HFFc6 (cell line): ENCODE data around the gene KIF13A. TPM values are rescaled to one million over a fixed set of nuclear protein-coding genes. Genes with fewer than 3 reads are reported as not detected.

Experiments
- DNase-seq: peaks from one replicate; pipeline ENCODE4 v3.0.0-alpha.2; 2018
- H3K27ac Mint-ChIP-seq: 2 replicates; pipeline ENCODE4 v1.8.0; 2020; ENCODE audit warnings: mild to moderate bottlenecking, mixed read lengths
- H3K27me3 Mint-ChIP-seq: 2 replicates; pipeline ENCODE4 v1.8.0; 2021; ENCODE audit warnings: mild to moderate bottlenecking, moderate library complexity, mixed read lengths; ENCODE audit not compliant: insufficient read depth
- H3K36me3 Mint-ChIP-seq: 2 replicates; pipeline ENCODE4 v1.8.0; 2021; ENCODE audit warnings: low read depth, mixed read lengths
- H3K4me1 Mint-ChIP-seq: 2 replicates; pipeline ENCODE4 v1.8.0; 2020; ENCODE audit warnings: low read depth, mixed read lengths
- H3K4me3 Mint-ChIP-seq: 2 replicates; pipeline ENCODE4 v1.8.0; 2020; ENCODE audit warnings: mild to moderate bottlenecking, moderate library complexity, mixed read lengths
- H3K9me3 Mint-ChIP-seq: 2 replicates; pipeline ENCODE4 v1.8.0; 2020; ENCODE audit warnings: mild to moderate bottlenecking, mixed read lengths
- CTCF ChIP-seq: fragments of 200-600 bp; sonication (generic); IDR thresholded peaks from 2 replicates; pipeline ENCODE4 v1.5.0; 2021; ENCODE audit warnings: antibody characterized with exemption, mild to moderate bottlenecking
- total RNA-seq, 6 experiments: library from RNA; stranded (reverse); fragmentation: NEBNext Ultra II Directional; extraction: Animal tissue kit (Norgen Biotek cat#: 25700); gene quantifications; 2 replicates in 1 of 6; 3 replicates in 5 of 6; pipeline ENCODE4 v1.2.3, GENCODE V29; 2021

The KIF13A gene
- total RNA-seq, 6 experiments from 2014 or later: 63.7 to 72.8 (median 66.4) TPM

- DNase-seq: no peak
- Mint-ChIP-seq H3K9me3 (no peaks in the 10 kb centered on the region), H3K4me1 (peaks cover 16% of the 10 kb centered on the region), H3K4me3 (no peak overlapping the region), H3K27me3 (0 out of 2 replicates have a peak, but pooled peaks cover 1% of the 10 kb centered on the region), H3K27ac (no peak overlapping the region), H3K36me3 (peaks cover 32% of the 10 kb centered on the region)
- TF ChIP-seq CTCF: no peak
These were observed 161.1 kb downstream of the KIF13A start for GRCh38 chr6:17826301-17826700.

DNA sequence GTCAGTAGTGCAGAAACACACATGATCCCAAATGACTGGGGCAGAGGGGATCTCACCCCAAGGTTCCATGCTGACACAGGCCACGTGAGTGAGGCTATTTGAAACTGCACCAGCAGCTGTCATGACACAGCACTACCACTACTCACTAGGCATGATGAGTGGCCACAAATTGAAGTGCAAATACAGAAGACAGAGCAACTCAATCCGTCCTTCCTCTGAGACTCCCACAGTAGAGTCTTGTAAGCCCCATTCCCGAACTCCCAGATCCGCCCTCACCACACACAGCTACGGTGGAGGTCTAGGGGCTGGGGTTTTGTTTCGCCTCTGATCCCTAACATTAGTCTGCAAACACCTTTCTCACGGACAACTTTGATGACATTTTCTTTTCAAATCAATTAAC is 167.4 kb downstream of the KIF13A start:
- H3K36me3 Mint-ChIP-seq: peaks cover 14% of the 10 kb centered on the region; the same call in 1 of the 2 replicates
- no peak overlapping the region for H3K4me3 Mint-ChIP-seq
- H3K27me3 Mint-ChIP-seq: peaks cover 2% of the 10 kb centered on the region
- H3K4me1 Mint-ChIP-seq: peaks cover 13% of the 10 kb centered on the region
- 0 out of 2 replicates have a peak, but pooled peaks have one; percentile 11 for TF ChIP-seq CTCF
- DNase-seq: no peak
- no peak overlapping the region for H3K27ac Mint-ChIP-seq
- H3K9me3 Mint-ChIP-seq: no peaks in the 10 kb centered on the region

DNA sequence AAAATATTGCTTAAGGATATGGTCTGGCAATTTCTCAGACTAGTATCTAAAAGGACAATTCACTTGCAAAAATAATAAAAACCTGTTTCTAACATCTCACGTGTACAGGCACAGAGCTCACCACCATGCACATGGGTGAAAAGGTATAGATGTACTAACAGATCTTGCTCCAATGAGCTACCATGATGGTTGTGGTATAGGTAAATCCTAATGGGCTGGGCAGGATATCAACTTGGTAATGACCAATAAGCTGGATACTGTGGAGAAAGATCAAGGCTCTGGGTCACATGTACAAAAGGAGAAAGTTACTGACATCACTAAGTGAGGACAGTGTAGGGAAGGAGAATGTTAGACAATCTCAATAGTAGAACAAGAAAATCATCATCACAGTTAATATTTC is 169.7 kb downstream of the KIF13A start:
- H3K4me1 Mint-ChIP-seq: peaks cover 13% of the 10 kb centered on the region
- no peaks in the 10 kb centered on the region for H3K9me3 Mint-ChIP-seq
- peaks cover 2% of the 10 kb centered on the region for H3K27me3 Mint-ChIP-seq
- no peak for TF ChIP-seq CTCF
- H3K27ac Mint-ChIP-seq: peak overlapping the region; percentile 12; the same call in 1 of the 2 replicates
- no peak for DNase-seq
- H3K4me3 Mint-ChIP-seq: no peak overlapping the region
- H3K36me3 Mint-ChIP-seq: peaks cover 19% of the 10 kb centered on the region; the same call in 1 of the 2 replicates

GRCh38 chr6:17816921-17817611 is 170.4 kb downstream of the KIF13A start:
- Mint-ChIP-seq H3K27ac (peak overlapping the region; percentile 11), H3K4me3 (no peak overlapping the region), H3K36me3 (peaks cover 25% of the 10 kb centered on the region; the same call in 1 of the 2 replicates), H3K4me1 (peaks cover 13% of the 10 kb centered on the region), H3K9me3 (no peaks in the 10 kb centered on the region), H3K27me3 (peaks cover 2% of the 10 kb centered on the region)
- peak; percentile 56 for TF ChIP-seq CTCF
- DNase-seq: peak; percentile 46

GRCh38 chr6:17813542-17813941 is 173.9 kb downstream of the KIF13A start:
- DNase-seq: no peak

More at GRCh38 chr6:17813542-17813941, 173.9 kb downstream of the KIF13A start:
- Mint-ChIP-seq H3K27ac (no peak overlapping the region), H3K36me3 (peaks cover 29% of the 10 kb centered on the region), H3K4me1 (peaks cover 18% of the 10 kb centered on the region), H3K27me3 (peaks cover 2% of the 10 kb centered on the region), H3K4me3 (no peak overlapping the region), H3K9me3 (no peaks in the 10 kb centered on the region)
- TF ChIP-seq CTCF: no peak
